HG03025 (cell line): ENCODE results near the gene ATPAF1.
A peak's percentile ranks its signal among the peaks of the same experiment; 100 is the strongest.
"Not testable (repeated sequence)": the region's sequence is repeated elsewhere in the genome, so short reads cannot be mapped to it uniquely, and the experiment has no call there.

ENCODE experiments used
- ATAC-seq: cut with Tn5 transposase; IDR thresholded peaks from one replicate; pipeline ENCODE4 v1.9.1; 2021; ENCODE audit warnings: mild to moderate bottlenecking, moderate library complexity; ENCODE audit not compliant: unreplicated experiment, low FRiP score

The ATPAF1 gene

GRCh38 chr1:46681333-46682034 lies 13.3 kb upstream of the ATPAF1 start:
- ATAC-seq, result no peak

GRCh38 chr1:46679789-46680573 lies 11.8 kb upstream of the ATPAF1 start:
- no peak for ATAC-seq

GRCh38 chr1:46677339-46677738 lies 9.2 kb upstream of the ATPAF1 start:
- ATAC-seq, result no peak

- ATAC-seq, result no peak
Observed at GRCh38 chr1:46676531-46676930, 8.4 kb upstream of the ATPAF1 start.

- no peak for ATAC-seq
Observed at GRCh38 chr1:46675549-46676314, 7.6 kb upstream of the ATPAF1 start.

GRCh38 chr1:46673749-46674182 lies 5.6 kb upstream of the ATPAF1 start:
- ATAC-seq, result no peak

- ATAC-seq, result no peak
Observed at GRCh38 chr1:46672696-46673095, 4.5 kb upstream of the ATPAF1 start.

- no peak for ATAC-seq
Observed at GRCh38 chr1:46671554-46671953, 3.4 kb upstream of the ATPAF1 start, which contains the start of gene TEX38. TSS of gene TEX38 (plus strand) at chr1:46671854. CDS start at chr1:46671935, 81 bp downstream.

- ATAC-seq, result no peak
Observed at GRCh38 chr1:46670134-46670533, 2.0 kb upstream of the ATPAF1 start.

GRCh38 chr1:46665983-46666382 lies 2.2 kb downstream of the ATPAF1 start:
- ATAC-seq, result no peak

GRCh38 chr1:46662919-46663318 lies 5.2 kb downstream of the ATPAF1 start:
- ATAC-seq, result not testable (repeated sequence)

- peak; percentile 71 for ATAC-seq
Observed at GRCh38 chr1:46660116-46660515, 8.0 kb downstream of the ATPAF1 start.

- no peak for ATAC-seq
Observed at GRCh38 chr1:46659307-46659870, 8.8 kb downstream of the ATPAF1 start.

- ATAC-seq, result no peak
Observed at GRCh38 chr1:46657775-46658174, 10.4 kb downstream of the ATPAF1 start.

- no peak for ATAC-seq
Observed at GRCh38 chr1:46656643-46657042, 11.5 kb downstream of the ATPAF1 start.

GRCh38 chr1:46655848-46656247 lies 12.3 kb downstream of the ATPAF1 start:
- ATAC-seq, result no peak

- not testable (repeated sequence) for ATAC-seq
Observed at GRCh38 chr1:46654698-46655097, 13.5 kb downstream of the ATPAF1 start.

- no peak for ATAC-seq
Observed at GRCh38 chr1:46654012-46654411, 14.2 kb downstream of the ATPAF1 start.

- no peak for ATAC-seq
Observed at GRCh38 chr1:46653405-46653958, 14.7 kb downstream of the ATPAF1 start.

- no peak for ATAC-seq
Observed at GRCh38 chr1:46652321-46653100, 15.7 kb downstream of the ATPAF1 start.
